NCI-H2196 treated with DMSO at 0.1 percent for 48 hours (cell line): ENCODE results near the gene TARS2.
A peak's percentile ranks its signal among the peaks of the same experiment; 100 is the strongest.

Source experiments
- DNase-seq: peaks from one replicate; lab custom pipeline; 2025; ENCODE audit not compliant: unreplicated experiment; lab: John Stamatoyannopoulos, UW

TARS2 gene, protein sequence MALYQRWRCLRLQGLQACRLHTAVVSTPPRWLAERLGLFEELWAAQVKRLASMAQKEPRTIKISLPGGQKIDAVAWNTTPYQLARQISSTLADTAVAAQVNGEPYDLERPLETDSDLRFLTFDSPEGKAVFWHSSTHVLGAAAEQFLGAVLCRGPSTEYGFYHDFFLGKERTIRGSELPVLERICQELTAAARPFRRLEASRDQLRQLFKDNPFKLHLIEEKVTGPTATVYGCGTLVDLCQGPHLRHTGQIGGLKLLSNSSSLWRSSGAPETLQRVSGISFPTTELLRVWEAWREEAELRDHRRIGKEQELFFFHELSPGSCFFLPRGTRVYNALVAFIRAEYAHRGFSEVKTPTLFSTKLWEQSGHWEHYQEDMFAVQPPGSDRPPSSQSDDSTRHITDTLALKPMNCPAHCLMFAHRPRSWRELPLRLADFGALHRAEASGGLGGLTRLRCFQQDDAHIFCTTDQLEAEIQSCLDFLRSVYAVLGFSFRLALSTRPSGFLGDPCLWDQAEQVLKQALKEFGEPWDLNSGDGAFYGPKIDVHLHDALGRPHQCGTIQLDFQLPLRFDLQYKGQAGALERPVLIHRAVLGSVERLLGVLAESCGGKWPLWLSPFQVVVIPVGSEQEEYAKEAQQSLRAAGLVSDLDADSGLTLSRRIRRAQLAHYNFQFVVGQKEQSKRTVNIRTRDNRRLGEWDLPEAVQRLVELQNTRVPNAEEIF

DNA sequence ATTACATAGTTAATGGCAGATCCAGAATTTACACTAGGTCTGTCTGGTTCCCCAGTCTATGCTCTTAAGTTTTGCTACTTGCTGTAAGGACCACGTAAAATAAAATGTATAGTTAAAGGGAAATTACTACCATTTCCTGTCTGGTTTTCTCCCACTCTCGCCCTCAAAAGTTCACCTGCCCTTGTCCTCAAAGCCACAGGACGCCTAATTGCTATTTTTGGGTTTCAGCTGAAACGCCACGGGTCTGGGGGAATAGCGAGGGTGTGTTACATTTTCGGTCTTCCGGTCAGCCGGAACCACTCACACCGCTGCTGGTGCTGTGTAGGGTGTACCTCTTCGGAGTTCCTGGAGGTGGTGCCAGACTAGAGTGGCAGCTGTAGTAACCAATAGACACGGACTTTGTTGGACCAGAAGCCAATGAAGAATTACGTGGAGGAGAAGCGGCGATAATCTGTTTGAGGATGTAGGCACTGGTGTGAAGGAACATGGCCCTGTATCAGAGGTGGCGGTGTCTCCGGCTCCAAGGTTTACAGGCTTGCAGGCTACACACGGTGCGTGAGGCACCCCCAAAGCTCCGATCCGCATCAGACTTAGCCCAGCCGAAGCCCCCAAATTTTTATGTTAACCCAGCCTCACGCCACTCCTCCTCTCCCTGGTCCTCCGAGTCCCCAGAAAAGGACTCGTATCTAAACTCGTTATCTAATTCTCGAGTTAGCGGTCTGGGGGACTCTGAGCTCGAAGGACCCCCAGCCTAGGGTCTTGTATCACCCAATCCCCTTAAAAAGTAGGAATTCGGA lies at the start of gene TARS2:
TSS of gene TARS2 (plus strand) at position 454 of the 797 bp plus-strand sequence. CDS start at position 486, 32 bp downstream.
- peak; percentile 94 for DNase-seq

DNA sequence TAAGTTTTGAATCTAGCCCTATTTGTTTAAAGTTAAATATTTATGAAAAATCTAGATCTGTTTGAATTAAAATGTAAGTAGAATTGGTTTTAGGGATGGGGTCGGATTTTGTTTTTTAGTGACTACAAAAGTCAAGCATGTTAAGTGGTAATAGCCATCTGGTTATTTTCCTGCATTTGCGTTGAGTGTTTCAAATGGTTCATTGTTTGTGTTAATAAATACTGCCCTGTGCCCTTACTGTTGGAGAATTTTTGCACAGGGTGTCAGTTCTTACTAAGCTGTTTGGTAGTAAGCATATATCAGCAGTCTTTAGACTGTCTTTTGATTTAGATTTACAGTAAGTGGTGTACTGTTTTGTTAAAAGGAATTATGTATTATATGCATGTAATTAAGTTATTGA lies 46.1 kb upstream of the TARS2 start:
- DNase-seq = no peak

DNA sequence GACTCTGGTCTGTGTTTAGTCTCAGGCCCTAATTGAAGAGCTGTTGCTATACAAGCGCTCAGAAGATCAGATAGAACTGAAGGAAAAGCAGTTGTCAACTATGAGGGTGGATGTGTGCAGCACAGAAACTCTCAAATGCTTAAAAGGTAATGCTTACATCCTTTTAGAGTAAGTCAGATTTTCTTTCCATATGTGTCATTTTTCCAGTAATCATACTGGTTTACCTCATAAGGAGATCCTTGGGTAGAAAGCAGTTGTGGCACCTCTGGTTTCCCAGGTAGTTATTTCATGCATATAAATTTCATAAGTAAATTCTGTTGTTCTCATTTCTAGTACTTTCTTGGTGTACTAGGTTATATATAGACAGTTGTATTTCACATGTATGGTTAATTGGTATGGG lies 43.0 kb upstream of the TARS2 start:
- DNase-seq = no peak

DNA sequence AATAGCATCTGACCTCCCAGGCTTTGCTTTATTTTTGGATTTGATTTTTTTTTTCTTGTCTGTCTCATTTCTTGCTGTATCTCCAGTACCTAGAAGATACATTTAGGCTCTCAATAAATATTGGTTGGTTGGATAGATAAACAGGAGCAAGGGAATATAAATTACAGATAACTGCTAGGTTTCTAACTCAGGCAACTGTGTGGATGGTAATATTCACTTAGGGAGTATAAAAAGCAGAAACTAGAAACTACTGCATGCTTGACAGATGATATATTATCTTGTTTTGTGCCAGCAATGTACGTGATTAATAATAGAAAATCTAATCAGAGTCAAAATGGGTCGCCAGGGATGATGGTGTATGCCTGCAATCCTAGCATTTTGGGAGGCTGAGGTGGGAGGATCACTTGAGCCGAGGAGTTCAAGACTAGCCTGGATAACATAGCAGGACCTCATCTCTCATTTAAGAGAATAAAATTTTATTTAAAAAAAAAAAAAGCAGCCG lies 31.0 kb upstream of the TARS2 start:
- no peak for DNase-seq

DNA sequence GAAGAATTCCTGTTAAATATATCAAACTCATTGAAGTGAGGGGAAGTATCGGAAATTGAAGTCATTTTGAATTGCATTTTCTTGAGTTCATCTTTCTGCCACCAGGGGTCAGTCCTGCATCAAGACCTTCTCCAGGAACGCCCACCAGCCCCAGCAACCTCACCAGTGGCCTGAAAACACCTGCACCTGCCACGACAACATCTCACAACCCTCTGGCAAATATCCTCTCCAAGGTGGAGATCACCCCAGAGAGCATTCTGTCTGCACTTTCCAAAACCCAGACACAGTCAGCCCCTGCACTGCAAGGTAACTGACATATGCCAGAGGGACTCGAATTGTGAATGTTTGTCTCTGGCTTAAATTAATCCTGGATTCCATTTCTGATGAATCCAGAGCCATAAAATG lies 22.8 kb upstream of the TARS2 start:
- DNase-seq = peak; percentile 61

DNA sequence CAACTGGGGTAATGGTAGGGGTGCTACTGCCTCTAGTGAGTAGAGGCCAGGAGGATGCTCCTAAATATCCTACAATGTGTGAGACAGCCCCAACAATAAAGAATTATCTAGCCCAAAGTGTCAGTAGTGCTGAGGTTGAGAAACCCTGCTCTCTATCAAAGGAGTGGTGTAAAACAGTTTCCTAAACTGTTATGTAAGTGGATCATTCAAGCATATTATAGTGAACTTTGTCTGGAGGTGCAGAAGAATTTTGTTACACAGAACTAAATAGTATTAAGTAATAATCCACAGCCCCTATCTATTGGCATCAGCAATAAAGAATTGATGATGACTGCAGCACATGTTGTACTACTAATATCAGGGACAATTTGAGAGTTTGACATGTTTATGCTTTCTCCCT lies 20.3 kb upstream of the TARS2 start:
- no peak for DNase-seq

DNA sequence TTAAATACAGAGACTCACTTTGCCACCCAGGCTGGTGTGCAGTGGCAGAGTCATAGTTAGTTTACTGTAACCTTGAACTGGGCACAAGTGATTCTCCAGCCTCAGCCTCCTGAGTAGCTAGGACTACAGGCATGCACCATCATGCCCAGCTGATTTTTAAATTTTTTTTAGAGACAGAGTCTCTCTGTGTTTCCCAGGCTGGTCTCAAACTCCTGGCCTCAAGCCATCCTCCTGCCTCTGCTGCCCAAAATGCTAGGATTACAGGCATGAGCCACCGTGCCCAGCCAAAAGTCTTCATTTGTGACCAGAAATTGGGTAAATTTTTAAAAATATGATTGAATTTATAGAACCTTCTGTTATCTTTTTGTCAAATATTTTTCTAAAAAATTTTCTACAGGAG lies 17.9 kb upstream of the TARS2 start:
- DNase-seq = no peak

DNA sequence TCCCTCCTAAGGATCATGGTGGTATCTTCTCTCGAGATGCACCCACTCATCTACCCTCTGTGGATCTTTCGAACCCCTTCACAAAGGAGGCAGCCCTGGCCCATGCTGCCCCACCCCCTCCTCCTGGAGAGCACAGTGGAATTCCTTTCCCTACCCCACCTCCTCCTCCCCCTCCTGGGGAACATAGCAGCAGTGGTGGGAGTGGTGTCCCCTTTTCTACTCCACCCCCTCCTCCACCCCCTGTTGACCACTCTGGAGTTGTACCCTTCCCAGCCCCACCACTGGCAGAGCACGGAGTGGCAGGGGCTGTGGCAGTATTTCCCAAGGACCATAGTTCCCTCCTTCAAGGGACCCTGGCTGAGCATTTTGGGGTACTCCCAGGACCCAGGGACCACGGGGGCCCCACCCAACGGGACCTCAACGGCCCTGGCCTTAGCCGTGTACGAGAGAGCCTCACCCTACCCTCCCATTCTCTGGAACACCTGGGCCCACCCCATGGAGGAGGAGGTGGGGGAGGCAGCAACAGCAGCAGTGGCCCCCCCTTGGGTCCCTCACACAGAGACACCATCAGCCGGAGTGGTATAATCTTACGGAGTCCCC lies 14.5 kb upstream of the TARS2 start:
- no peak for DNase-seq

DNA sequence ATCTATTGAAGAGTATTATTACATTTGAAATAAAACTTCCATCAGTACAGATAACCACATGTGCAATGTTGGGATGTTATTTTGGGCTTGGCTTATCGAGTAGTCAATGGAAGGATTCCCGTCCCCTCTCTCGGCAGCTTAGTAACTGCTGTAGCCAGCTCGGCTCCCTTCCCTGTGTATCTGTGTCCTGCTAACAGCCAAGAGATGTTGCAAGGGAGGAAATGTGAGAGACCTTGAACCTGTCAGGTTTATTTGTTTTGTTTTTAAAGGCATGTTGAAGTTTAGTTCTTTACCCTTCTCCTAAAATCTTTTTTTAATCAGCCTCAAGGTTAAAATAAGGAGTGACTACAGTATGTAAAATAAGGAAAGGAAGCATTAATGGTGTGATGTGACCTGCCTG lies 13.6 kb upstream of the TARS2 start:
- no peak for DNase-seq

DNA sequence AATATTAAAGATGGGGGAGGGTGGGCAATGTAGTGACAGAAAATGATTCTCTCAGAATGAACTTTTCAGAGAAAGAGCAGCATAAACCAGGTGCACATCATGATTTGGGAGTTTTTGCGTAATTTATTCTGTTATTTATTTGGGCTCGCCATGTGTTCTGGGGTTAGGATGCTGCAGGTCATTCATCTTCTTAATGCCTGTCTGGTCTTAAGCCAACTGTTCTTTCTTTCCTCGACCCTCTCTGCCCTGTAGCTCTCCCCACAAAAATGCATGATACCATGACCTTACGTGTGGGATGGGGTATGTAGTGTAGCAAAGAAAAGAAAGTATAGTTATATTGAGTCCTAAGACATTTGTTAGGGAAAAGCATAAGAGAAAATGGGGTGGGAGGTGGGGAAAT lies 12.3 kb upstream of the TARS2 start:
- DNase-seq = no peak

DNA sequence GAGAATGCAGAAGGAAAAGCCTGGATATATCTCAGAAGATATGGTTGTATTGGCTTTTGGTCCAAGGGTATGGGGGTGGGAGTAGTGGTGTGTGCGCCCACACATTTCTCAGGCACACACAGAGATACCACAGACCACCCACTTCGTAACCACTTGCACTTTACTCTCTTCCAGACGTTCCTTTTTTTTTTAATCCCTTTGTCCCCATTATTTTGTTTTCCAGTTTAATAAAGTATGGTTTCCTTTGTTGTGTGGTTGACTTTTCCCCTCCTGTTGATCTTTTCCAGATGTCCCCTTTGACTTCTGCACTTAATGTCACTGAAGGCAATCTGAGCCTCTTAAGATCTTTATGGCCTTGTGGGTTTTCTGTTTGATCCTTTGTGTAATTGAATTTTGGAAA lies 10.5 kb upstream of the TARS2 start:
- no peak for DNase-seq

DNA sequence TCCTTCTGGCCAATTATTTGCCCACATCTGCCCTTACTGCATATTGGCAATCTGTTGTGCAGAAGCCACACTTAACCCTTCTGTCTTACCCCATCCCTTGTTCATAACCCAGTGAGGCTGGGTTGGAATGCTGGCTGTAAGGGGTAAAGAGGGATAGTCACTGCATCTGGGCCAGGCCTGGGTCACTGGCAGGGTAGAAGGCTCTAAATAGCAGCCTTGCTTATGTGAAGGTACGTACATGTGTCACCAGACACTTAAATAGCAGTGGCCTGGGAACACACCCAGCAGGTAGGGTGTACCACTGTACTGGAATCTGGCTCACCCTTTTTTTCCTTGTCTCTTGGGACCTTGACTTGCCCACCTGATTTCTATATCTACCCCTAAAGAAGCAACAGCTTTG lies 9.9 kb upstream of the TARS2 start:
- DNase-seq = no peak

DNA sequence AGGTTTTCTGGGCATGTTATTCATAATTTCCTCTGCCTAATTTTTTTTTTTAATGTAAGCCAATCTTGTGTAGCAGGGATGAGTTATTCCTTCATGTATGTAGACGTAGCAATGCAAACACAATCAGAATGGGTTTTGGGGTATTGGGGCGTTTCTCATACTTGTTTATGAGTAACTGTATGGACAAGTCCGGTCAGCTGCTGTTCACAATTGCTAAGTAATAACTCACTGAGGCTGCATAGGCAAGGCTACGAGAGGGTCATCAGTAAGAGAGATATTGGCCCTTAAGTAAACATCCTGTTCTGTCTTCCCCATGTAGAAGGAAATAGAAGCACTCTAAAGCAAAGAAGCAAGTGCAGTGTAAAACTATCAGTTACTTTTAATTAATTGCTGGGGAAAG lies 9.5 kb upstream of the TARS2 start:
- no peak for DNase-seq

DNA sequence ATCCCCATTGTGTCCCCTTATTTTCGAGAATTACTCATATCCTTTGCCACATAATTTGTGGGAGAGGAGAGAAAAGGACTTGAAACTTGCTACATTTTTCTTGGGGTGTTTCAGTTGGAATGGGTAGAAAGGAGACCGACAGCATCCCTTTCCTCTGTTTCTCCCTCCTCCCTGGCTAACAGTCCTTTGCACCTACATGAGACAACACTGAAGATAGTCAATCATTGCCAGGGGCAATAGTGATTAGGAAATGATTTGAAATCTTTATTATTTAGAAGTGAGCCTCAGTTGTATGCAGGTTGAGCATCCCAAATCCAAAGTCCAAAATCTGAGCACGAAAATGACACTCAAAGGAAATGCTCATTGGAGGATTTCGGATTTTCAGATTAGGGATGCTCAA lies 7.8 kb upstream of the TARS2 start:
- no peak for DNase-seq

DNA sequence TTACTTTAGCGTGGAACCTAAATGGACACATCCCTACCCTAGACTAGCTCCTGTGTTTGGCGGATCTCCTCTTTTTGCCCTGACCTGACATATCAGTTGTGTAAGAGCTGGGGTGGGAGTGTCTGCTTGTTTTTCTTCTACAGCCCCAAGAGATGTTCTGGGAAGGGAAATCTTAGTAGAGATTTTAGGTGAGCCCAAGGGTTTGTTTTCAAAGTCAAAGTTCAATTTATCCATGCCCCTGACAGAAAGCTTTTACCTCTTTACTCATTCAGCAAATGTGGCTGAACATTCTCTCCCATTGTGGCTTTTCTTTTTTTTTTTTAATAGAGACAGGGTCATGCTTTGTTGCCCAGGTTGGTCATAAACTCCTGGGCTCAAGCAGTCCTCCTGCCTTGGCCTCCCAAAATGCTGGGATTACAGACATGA lies 7.3 kb upstream of the TARS2 start:
- DNase-seq = no peak

DNA sequence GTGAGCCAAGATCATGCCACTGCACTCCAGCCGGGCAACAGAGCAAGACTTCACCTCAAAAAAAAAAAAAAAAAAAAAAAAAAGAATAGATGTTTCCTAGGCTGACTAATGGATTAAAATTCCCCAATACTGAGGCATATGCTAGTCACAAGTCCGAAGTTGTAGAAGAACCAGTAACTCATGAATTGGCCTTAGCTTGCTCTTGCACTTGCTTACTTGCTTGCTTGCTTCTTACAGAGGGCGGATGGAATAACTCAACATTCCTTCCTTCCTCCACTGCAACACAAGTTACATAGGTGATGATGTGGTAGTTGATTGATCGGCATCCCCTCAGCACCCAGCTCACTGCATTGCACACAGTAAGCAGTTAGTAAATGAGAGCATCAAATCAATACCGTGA lies 2.8 kb upstream of the TARS2 start:
- DNase-seq = no peak

DNA sequence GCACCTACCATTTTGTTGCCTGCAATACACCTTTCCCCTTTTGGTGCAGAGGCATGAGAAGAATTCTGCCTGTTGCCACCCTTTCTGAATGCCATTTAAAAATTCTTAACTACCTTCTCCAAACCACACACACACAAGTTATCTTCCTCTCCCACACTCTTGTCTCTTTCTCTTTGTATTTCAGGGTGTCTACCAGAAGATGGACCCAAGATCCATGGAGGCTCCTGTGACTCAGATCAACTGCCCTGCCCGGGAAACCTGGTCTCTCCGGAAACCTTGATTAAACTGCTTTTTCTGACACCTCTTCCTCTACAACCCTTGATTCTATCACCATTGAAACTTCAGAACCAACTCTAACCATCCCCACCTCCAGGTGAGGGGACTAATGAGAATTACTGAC lies 2.4 kb upstream of the TARS2 start:
- no peak for DNase-seq

DNA sequence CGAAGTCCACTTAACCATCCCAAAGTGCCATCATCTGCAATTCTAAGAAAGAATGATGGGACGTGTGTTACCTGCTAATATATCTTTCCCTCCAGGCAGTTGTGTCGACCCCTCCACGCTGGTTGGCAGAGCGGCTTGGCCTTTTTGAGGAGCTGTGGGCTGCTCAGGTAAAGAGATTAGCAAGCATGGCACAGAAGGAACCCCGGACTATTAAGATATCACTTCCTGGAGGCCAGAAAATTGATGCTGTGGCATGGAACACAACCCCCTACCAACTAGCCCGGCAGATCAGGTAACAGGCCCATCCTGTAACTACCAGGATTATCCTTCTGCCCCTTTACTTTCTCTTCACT lies 520 bp downstream of the TARS2 start:
- no peak for DNase-seq

DNA sequence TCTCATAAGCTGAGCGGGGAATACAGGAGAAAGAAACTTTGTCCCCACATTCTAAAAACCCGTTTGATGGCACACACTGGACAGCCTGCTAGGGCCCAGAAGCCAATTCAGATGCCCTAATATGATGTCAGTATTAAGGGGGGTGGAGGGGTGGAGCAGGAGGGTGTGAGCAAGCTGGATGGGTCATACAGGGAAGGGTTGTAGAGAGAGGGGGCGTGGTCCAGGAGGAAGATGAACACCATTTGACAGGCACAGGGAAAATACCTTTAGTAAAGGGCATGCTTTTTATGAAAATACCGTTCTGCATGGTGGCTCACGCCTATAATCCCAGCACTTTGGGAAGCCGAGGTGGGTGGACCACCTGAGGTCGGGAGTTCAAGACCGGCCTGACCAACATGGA lies 6.0 kb downstream of the TARS2 start:
- DNase-seq = no peak

DNA sequence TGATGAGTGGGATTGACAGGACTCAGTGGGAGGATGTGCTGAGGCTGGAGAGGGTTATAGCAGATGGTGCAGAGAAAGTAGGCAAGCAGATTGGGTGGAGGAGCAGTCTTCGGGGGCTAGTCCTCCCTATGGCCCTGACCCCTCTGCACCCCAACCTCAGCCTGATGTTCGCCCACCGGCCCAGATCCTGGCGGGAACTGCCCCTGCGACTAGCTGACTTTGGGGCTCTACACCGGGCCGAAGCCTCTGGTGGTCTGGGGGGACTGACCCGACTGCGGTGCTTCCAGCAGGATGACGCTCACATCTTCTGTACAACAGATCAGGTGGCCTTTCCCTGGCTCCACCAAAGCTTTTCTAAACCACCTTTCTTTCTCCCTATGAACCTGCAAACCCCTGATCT lies 11.1 kb downstream of the TARS2 start:
- DNase-seq = no peak

DNA sequence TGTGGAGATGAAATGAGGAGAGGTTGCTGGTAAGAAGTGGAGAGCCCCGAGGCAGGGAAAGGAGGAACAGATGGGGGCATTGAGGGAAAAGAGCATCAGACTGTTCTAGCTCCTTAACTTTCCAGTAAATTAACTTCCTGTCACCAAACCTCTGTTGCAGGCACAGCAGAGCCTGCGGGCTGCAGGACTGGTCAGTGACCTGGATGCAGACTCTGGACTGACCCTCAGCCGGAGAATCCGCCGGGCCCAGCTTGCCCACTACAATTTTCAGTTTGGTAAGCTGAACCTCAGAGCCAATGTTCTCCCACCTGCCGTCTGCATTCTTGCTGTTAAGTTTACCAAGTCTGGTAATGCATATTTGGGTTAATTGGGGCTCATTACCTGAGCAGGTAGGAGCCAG lies 18.2 kb downstream of the TARS2 start:
- DNase-seq = no peak
